HG02943 (cell line): ENCODE data around the gene FAT4.
A peak's percentile ranks its signal among the peaks of the same experiment; 100 is the strongest.

ENCODE experiments used
- ATAC-seq: cut with Tn5 transposase; IDR thresholded peaks from one replicate; pipeline ENCODE4 v1.9.1; 2021; ENCODE audit warnings: mild to moderate bottlenecking, low read depth, moderate library complexity; ENCODE audit not compliant: unreplicated experiment

The FAT4 gene, protein sequence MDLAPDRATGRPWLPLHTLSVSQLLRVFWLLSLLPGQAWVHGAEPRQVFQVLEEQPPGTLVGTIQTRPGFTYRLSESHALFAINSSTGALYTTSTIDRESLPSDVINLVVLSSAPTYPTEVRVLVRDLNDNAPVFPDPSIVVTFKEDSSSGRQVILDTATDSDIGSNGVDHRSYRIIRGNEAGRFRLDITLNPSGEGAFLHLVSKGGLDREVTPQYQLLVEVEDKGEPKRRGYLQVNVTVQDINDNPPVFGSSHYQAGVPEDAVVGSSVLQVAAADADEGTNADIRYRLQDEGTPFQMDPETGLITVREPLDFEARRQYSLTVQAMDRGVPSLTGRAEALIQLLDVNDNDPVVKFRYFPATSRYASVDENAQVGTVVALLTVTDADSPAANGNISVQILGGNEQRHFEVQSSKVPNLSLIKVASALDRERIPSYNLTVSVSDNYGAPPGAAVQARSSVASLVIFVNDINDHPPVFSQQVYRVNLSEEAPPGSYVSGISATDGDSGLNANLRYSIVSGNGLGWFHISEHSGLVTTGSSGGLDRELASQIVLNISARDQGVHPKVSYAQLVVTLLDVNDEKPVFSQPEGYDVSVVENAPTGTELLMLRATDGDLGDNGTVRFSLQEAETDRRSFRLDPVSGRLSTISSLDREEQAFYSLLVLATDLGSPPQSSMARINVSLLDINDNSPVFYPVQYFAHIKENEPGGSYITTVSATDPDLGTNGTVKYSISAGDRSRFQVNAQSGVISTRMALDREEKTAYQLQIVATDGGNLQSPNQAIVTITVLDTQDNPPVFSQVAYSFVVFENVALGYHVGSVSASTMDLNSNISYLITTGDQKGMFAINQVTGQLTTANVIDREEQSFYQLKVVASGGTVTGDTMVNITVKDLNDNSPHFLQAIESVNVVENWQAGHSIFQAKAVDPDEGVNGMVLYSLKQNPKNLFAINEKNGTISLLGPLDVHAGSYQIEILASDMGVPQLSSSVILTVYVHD (N-terminal part only)

DNA sequence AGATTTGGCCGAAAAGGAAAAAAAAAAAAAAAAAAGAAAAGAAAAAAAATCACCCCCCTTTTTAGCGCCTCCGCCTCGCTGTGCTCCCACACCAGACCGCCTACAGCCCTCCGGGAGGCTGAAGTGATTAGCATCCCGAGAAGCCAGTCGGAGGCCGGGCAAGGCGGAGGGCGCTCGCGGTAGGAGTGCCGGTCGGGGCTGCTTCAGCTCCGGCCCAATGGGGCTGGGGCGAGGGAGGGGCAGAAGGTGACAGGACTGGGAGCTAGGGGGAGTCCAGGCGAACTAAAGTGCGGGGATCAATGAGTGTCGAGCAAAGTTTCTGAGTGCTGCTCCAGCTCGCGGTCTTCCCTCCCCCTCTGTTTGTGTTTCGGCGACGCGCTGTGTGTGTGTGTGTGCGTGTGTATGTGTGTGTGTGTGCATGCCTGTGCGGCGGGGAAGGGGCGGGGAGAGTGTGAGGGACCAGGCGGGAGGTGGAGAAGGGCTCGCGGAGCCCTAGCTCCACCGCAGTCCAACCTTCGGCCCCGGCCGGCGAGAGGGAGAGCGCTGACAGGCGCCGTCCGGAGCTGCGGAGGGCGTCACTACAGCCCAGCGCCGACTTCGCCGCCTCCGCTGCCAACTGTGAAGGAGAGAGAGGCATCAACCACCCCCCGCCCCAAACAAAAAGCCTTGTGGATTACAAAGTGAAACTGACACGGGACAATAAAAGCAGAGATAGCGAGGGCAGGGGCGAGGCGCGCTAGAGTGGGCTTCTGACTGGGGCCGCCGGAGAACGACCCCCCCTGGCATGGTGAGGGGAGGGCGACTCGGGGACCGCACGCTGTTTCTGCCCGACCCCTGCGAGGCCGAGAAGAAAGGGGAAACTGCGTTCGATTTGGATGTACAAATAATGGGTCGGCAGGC lies at the start of gene FAT4:
Gene FAT4, plus strand, starts transcription at position 280 of the 900 bp plus-strand sequence. CDS start 1,457 bp downstream, outside the sequence.
- ATAC-seq: peak; percentile 60

DNA sequence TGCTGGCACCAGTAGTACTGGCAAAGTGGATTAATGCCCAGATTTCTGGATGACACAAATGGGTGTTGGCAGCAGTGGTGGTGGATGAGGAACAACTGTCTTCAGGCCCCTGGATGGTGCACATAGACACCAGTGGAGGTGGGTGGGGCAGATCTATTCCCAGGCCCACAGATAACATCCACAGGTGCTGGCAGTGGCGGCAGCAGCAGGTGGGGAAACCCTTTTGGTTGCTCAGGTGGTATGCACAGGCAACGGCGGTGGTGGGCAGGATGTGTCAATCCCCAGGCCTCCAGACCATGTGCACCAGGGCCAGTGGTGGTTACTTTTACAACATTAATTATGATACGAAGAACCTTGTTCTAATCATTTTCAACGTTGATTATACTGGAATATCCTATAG lies 48.9 kb upstream of the FAT4 start:
- no peak for ATAC-seq

DNA sequence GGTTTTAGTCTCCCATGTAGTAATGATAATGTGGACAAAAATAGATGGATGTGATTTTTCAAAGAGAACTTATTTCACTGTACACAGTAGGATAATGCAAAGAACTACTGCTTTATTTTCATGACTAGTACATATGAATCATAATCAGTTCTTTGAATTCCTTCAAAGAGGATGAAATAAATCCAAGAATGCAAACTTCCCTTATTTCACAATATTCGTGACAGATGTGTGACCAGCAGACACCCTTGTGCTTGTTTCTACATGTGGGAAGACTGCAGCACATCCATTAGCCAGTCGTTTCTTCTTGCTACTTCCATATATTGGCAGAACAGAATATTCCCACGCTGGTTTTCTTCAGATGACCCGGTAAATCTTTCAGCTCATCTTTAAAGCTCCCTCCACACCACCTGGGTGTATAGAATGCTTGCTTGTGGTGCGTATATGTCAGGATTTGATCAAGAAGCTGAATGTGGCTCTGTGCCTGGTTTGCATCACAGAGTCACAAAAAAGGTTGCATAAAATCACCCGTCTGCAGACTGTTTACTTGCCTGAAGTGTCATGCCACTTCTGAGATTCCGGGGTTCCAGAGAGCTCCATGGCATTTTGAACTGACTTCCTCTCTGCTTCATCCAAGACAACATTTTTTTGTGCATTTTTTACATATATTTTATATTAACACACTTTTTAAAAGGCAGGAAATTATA lies 47.7 kb upstream of the FAT4 start:
- no peak for ATAC-seq

- ATAC-seq: no peak
Measured at GRCh38 chr4:125267630-125268029, 47.1 kb upstream of the FAT4 start.

GRCh38 chr4:125268068-125268755 lies 46.5 kb upstream of the FAT4 start:
- no peak for ATAC-seq

DNA sequence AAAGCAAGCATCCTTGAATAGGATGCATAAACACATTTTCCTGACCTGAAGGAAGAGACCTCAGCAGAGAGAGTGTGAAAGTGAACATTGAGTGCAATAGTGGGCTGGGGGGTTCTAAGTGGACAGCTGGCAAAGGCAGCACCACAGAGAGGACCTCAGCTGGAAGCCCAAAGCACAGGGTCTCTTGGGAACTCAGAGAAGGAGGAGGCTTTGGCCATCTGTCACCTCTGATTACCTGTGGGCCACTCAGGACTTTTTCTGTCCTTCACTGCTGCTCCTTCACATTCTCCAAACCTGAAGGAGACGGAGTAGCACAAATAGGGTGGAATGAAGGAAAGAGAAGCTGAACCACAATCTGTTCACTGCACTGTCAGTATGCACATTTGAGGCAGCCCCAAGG lies 37.9 kb upstream of the FAT4 start:
- ATAC-seq: no peak

DNA sequence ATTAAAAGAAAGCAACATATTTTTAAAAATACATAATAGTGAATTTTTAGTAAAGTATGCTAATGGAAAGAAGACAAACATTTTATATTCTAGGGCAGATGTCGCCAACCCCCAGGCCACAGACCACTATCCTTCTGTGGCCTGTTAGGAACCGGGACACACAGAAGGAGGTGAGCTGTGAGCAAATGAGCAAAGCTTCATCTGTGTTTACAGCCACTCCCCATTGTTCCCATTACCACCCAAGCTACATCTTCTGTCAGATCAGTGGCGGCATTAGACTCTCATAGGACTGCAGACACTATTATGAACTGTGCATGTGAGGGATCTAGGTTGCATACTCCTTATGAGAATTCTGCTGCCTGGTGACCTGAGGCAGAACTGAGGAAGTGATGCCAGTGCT lies 37.0 kb upstream of the FAT4 start:
- no peak for ATAC-seq

DNA sequence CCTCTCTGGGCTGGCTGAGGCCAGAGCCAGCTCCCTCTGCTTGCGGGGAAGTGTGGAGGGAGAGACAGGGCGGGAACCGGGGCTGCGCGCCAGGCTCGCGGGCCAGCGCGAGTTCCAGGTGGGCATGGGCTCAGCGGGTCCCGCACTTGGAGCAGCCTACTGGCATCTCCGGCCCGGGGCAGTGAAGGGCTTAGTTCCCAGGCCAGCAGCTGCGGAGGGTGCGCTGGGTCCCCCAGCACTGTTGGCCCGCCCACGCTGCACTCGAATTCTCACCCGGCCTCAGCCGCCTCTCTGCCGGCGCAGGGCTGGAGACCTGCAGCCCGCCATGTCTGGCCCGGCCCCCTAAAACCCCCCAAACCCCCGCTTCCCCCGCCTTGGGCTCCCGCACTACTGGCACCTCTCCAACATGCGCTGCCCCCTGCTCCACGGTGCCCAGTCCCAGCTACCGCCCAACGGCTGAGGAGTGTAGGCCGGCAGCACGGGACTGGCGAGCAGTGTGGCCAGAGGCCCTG lies 33.8 kb upstream of the FAT4 start:
- ATAC-seq: no peak

- no peak for ATAC-seq
Measured at GRCh38 chr4:125283707-125284279, 31.0 kb upstream of the FAT4 start.

DNA sequence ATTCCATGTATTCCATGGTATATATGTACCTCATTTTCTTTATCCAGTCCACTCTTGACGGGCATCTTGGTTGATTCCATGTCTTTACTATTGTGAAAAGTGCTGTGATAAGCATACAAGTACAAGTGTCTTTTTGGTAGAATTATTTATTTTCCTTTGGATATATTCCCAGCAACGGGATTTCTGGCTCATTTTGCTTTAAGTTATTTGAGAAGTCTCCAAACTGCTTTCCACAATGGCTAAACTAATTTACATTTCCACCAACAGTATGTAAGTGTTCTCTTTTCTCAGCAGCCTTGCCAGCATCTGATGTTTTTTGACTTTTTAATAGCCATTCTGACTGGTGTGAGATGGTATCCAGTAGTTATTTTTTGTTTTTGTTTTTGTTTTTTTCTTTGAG lies 17.6 kb upstream of the FAT4 start:
- ATAC-seq: no peak

DNA sequence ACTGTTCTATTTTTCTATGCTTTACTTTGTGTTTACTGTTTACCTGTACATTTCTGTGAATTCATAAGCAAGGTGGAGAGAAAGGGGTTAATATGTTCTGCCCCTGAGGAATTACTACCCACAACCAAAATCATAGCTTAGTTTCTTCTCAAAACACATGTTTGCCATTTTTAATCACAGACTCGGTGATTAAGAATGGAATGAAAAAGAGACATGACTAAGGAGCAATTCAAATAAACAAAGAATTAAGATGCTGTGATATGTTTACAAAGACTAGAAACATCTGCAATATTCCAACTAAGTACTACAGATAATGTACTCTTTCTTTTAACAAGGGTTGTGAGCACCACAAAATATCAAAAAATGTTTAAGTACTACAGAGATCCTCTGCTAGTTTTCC lies 11.7 kb upstream of the FAT4 start:
- ATAC-seq: no peak

- ATAC-seq: no peak
Measured at GRCh38 chr4:125303821-125304220, 10.9 kb upstream of the FAT4 start.

GRCh38 chr4:125306112-125306511 lies 8.6 kb upstream of the FAT4 start:
- no peak for ATAC-seq

DNA sequence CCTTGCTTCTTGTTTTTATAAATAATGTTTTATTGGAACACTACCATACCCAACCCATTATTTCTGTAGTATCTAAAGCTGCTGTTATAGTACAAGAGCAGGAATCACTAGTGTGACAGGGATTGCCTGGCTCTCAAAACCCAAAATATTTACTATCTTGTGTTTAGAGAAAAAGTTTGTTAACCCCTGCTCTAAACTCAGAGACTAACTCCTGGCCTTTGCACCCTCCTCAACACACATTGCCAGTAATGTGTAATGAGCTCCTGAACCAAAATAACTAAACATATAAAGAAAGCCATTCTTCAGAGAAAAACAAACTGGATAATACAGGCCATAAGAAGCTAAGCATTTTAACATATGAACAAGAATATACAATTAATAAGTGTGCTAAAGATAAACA lies 8.2 kb upstream of the FAT4 start:
- no peak for ATAC-seq

- no peak for ATAC-seq
Measured at GRCh38 chr4:125311503-125311902, 3.3 kb upstream of the FAT4 start.

DNA sequence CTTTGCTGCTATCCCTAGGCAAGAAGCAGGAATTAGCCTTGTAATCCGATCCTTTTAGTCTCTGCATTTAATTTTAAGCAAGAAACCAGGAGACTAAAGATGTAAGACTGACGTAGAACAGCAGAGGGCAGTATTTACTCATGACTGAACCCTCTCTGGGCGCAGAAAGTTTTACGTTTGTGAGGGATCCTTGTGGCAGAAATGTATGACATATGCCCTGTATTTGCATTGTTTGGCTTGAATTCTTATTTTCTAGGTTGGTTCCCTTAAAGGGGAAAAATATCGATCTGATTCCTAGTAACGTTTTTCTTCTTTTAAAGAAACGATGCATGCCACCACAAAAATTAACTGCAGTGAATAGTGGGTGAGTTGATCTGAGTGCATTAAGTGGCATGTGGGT lies 1.3 kb upstream of the FAT4 start:
- ATAC-seq: no peak

GRCh38 chr4:125313989-125314667 lies 627 bp upstream of the FAT4 start:
- no peak for ATAC-seq
